ENCODE data around the gene CACNA2D2. TPM values are rescaled to one million over a fixed set of nuclear protein-coding genes. Genes with fewer than 3 reads are reported as not detected.

CACNA2D2 gene
- total RNA-seq, 1 experiment from 2014 or later: 0.59 TPM

- no TSS peak for BruUV-seq (replicated peaks)
- no peaks in the 10 kb centered on the region for H3K9me3 ChIP-seq (ENCODE audit: control insufficient read depth, insufficient read depth, low read depth, low read length)
- H3K4me1 ChIP-seq (ENCODE audit: control insufficient read depth, insufficient read depth, low read length): no peaks in the 10 kb centered on the region
- no peak for DNase-seq (ENCODE audit: low read depth, low spot score)
- no peaks in the 10 kb centered on the region for H3K27me3 ChIP-seq (ENCODE audit: control insufficient read depth, insufficient read depth, low read length)
- no peak for TF ChIP-seq CTCF (IDR thresholded peaks at IDR 0.05)
- no peak for TF ChIP-seq REST (IDR thresholded peaks at IDR 0.05; ENCODE audit: insufficient read depth in 1 of 2, low read depth in 2 of 2, low read length in 1 of 2)
- no peak for TF ChIP-seq SIN3A (IDR thresholded peaks at IDR 0.05; ENCODE audit: borderline replicate concordance, insufficient read depth, low read depth, low read length)
- TF ChIP-seq TCF7L2 (IDR thresholded peaks at IDR 0.05; ENCODE audit: low read depth, low read length): no peak
- TF ChIP-seq POLR2AphosphoS5 (IDR thresholded peaks at IDR 0.05; ENCODE audit: low read depth, low read length): no peak
- no peaks in the 10 kb centered on the region for H3K36me3 ChIP-seq (ENCODE audit: control insufficient read depth, insufficient read depth, low read length)
- intact Hi-C loops (cut with micrococcal nuclease; ENCODE audit: unreplicated experiment): no loop called here
- no peak for ATAC-seq
- in situ Hi-C loops (cut with HindIII; ENCODE audit: low pct_unique_long_range_greater_than_20kb, low sequenced_read_pairs): no loop called here
- POLR2A ChIA-PET: no interaction called here
- H3K27ac ChIP-seq (ENCODE audit: low read length): no peak overlapping the region
- H3K4me3 ChIP-seq (ENCODE audit: low read depth in 2 of 2, low read length in 2 of 2): no peak overlapping the region
- CTCF ChIA-PET: no interaction called here
Measured at GRCh38 chr3:50495609-50496423, 7.6 kb downstream of the CACNA2D2 start.

- DNase-seq (ENCODE audit: low read depth, low spot score): no peak
- no peak for ATAC-seq
- in situ Hi-C loops (cut with HindIII; ENCODE audit: low pct_unique_long_range_greater_than_20kb, low sequenced_read_pairs): no loop called here
- Histone ChIP-seq H3K27ac (ENCODE audit: low read length) (no peak overlapping the region), H3K9me3 (ENCODE audit: control insufficient read depth, insufficient read depth, low read depth, low read length) (no peaks in the 10 kb centered on the region), H3K36me3 (ENCODE audit: control insufficient read depth, insufficient read depth, low read length) (no peaks in the 10 kb centered on the region), H3K4me3 (ENCODE audit: low read depth in 2 of 2, low read length in 2 of 2) (no peak overlapping the region), H3K27me3 (ENCODE audit: control insufficient read depth, insufficient read depth, low read length) (no peaks in the 10 kb centered on the region), H3K4me1 (ENCODE audit: control insufficient read depth, insufficient read depth, low read length) (no peaks in the 10 kb centered on the region)
- intact Hi-C loops (cut with micrococcal nuclease; ENCODE audit: unreplicated experiment): no loop called here
- no TSS peak for BruUV-seq (replicated peaks)
- ChIA-PET CTCF (interaction anchor here (0.6 kb wide), 1 partner anchor 13 kb away, joined by 3 read pairs; no protein-coding TSS in a partner anchor), POLR2A (no interaction called here)
- no peak for TF ChIP-seq CTCF (IDR thresholded peaks at IDR 0.05)
- TF ChIP-seq REST (IDR thresholded peaks at IDR 0.05; ENCODE audit: insufficient read depth in 1 of 2, low read depth in 2 of 2, low read length in 1 of 2): no peak
- no peak for TF ChIP-seq TCF7L2 (IDR thresholded peaks at IDR 0.05; ENCODE audit: low read depth, low read length)
Measured at GRCh38 chr3:50494126-50494525, 9.3 kb downstream of the CACNA2D2 start.
